ENCODE results near the gene MTHFD1L. TPM values are rescaled to one million over a fixed set of nuclear protein-coding genes. Genes with fewer than 3 reads are reported as not detected.
"Not testable (repeated sequence)": the region's sequence is repeated elsewhere in the genome, so short reads cannot be mapped to it uniquely, and the experiment has no call there.

Gene MTHFD1L
- total RNA-seq, 4 donors from 2014 or later = 3.0 to 9.4 (median 5.2) TPM

- no peak overlapping the region for H3K4me3 ChIP-seq
Measured at GRCh38 chr6:151084275-151084674, 218.8 kb downstream of the MTHFD1L start.

GRCh38 chr6:151087055-151087454 lies 221.6 kb downstream of the MTHFD1L start:
- not testable (repeated sequence) for DNase-seq (ENCODE audit: low spot score in 2 of 2); H3K9me3 ChIP-seq; H3K27me3 ChIP-seq; H3K27ac ChIP-seq; H3K36me3 ChIP-seq; H3K4me1 ChIP-seq; H3K4me3 ChIP-seq
- 98% methylated on average over 8 of the region's 8 CpGs for WGBS

More at GRCh38 chr6:151084275-151084674, 218.8 kb downstream of the MTHFD1L start:
- WGBS = 94% methylated on average over 10 of the region's 10 CpGs
- H3K4me1 ChIP-seq = no peaks in the 10 kb centered on the region
- H3K27me3 ChIP-seq = no peaks in the 10 kb centered on the region
- no peaks in the 10 kb centered on the region for H3K36me3 ChIP-seq
- TF ChIP-seq EP300 (IDR thresholded peaks at IDR 0.05) (no peak), POLR2AphosphoS5 (IDR thresholded peaks at IDR 0.05) (no peak), POLR2A (IDR thresholded peaks at IDR 0.05) (no peak)
- TF ChIP-seq, protein P1, sequence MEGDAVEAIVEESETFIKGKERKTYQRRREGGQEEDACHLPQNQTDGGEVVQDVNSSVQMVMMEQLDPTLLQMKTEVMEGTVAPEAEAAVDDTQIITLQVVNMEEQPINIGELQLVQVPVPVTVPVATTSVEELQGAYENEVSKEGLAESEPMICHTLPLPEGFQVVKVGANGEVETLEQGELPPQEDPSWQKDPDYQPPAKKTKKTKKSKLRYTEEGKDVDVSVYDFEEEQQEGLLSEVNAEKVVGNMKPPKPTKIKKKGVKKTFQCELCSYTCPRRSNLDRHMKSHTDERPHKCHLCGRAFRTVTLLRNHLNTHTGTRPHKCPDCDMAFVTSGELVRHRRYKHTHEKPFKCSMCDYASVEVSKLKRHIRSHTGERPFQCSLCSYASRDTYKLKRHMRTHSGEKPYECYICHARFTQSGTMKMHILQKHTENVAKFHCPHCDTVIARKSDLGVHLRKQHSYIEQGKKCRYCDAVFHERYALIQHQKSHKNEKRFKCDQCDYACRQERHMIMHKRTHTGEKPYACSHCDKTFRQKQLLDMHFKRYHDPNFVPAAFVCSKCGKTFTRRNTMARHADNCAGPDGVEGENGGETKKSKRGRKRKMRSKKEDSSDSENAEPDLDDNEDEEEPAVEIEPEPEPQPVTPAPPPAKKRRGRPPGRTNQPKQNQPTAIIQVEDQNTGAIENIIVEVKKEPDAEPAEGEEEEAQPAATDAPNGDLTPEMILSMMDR (IDR thresholded peaks at IDR 0.05) = no peak
- H3K27ac ChIP-seq = no peak overlapping the region
- DNase-seq (ENCODE audit: low spot score in 2 of 2) = no peak
- no peaks in the 10 kb centered on the region for H3K9me3 ChIP-seq

- DNase-seq (ENCODE audit: low spot score in 2 of 2) = no peak
- TF ChIP-seq POLR2A (IDR thresholded peaks at IDR 0.05) (no peak), POLR2AphosphoS5 (IDR thresholded peaks at IDR 0.05) (no peak), EP300 (IDR thresholded peaks at IDR 0.05) (no peak)
- TF ChIP-seq, protein P1 (IDR thresholded peaks at IDR 0.05) = no peak
- Histone ChIP-seq H3K9me3 (no peaks in the 10 kb centered on the region), H3K4me1 (no peaks in the 10 kb centered on the region), H3K27ac (no peak overlapping the region), H3K4me3 (no peak overlapping the region), H3K27me3 (no peaks in the 10 kb centered on the region), H3K36me3 (no peaks in the 10 kb centered on the region)
- 73% methylated on average over 16 of the region's 16 CpGs for WGBS
Measured at GRCh38 chr6:151087861-151088598, 222.5 kb downstream of the MTHFD1L start.

- WGBS = 95% methylated on average over 11 of the region's 11 CpGs
- H3K27me3 ChIP-seq = no peaks in the 10 kb centered on the region
- H3K4me1 ChIP-seq = no peaks in the 10 kb centered on the region
- no peaks in the 10 kb centered on the region for H3K9me3 ChIP-seq
- no peaks in the 10 kb centered on the region for H3K36me3 ChIP-seq
- DNase-seq (ENCODE audit: low spot score in 2 of 2) = no peak
- no peak overlapping the region for H3K4me3 ChIP-seq
- H3K27ac ChIP-seq = no peak overlapping the region
- TF ChIP-seq, protein P1 (IDR thresholded peaks at IDR 0.05) = no peak
- TF ChIP-seq EP300 (IDR thresholded peaks at IDR 0.05) = no peak
- no peak for TF ChIP-seq POLR2A (IDR thresholded peaks at IDR 0.05)
- TF ChIP-seq POLR2AphosphoS5 (IDR thresholded peaks at IDR 0.05) = no peak
Measured at GRCh38 chr6:151088599-151088935, 223.1 kb downstream of the MTHFD1L start.

GRCh38 chr6:151088963-151089362 lies 223.5 kb downstream of the MTHFD1L start:
- no peak overlapping the region for H3K4me3 ChIP-seq
- H3K27ac ChIP-seq = no peak overlapping the region
- no peaks in the 10 kb centered on the region for H3K4me1 ChIP-seq
- no peaks in the 10 kb centered on the region for H3K36me3 ChIP-seq
- WGBS = 97% methylated on average over 3 of the region's 3 CpGs
- DNase-seq (ENCODE audit: low spot score in 2 of 2) = no peak
- no peaks in the 10 kb centered on the region for H3K27me3 ChIP-seq
- no peaks in the 10 kb centered on the region for H3K9me3 ChIP-seq
- no peak for TF ChIP-seq POLR2A (IDR thresholded peaks at IDR 0.05)
- TF ChIP-seq EP300 (IDR thresholded peaks at IDR 0.05) = no peak

DNA sequence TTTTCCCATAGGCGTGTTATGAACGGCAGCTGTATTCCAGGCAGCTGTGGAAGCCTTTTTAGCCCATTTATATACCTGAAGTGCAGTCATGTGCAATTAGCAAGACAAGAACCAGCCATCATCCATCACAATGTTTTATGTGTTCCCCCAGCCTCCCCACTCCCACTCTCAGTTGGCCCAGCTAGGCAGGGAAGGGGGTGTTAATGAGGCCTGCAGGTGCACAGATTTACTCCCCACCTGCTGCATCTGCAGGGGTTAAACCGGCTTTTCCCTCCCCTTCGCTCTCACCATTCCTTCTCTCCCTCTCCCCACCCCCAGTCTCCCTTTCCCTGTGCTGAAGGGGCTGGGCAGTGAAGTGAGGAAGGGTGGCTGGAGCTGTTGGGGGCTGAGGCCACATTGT lies 224.5 kb downstream of the MTHFD1L start:
- DNase-seq (ENCODE audit: low spot score in 2 of 2) = no peak
- Histone ChIP-seq H3K27me3 (no peaks in the 10 kb centered on the region), H3K36me3 (no peaks in the 10 kb centered on the region), H3K9me3 (no peaks in the 10 kb centered on the region), H3K4me1 (no peaks in the 10 kb centered on the region), H3K27ac (no peak overlapping the region), H3K4me3 (no peak overlapping the region)
- TF ChIP-seq EP300 (IDR thresholded peaks at IDR 0.05) (no peak), POLR2A (IDR thresholded peaks at IDR 0.05) (no peak), POLR2AphosphoS5 (IDR thresholded peaks at IDR 0.05) (no peak)
- TF ChIP-seq, protein P1 (IDR thresholded peaks at IDR 0.05) = no peak
- WGBS = 94% methylated on average over 4 of the region's 4 CpGs
